ENCODE results near the gene OGDH.

DNA sequence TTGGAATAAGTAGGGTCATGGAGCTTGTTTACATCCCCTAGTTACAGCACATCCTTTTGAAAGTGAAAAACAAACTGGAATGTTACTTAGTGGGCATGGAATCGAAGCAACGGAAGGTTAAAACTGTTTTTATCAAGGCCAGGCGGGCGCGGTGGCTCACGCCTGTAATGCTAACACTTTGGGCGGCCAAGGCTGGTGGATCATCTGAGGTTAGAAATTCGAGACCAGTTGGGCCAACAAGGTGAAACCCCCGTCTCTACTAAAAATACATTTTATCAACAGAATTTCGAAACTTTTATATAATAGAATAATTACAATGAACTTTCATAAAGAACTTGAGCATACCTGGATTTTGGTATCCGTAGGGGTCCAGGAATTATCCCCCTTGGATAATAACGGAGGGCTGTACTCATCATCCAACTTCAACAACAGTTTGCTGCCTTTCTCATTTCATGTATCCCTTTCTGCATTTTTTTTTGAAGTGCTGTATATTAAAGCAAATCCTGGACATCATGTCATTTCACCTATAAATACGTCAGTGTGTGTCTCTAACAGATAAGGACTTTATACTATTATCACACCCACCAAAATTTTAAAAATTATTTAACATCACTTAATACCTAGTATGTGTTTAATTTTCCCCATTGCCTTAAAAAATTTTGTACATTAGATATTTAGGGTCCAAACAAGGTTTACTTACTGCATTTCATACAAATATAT, 23.1 kb upstream of the OGDH start:
- no peak for TF ChIP-seq EZH2phosphoT487 (IDR thresholded peaks at IDR 0.05; ENCODE audit: insufficient read depth, low read depth)
- no peak for TF ChIP-seq EZH2 (IDR thresholded peaks at IDR 0.05; ENCODE audit: insufficient read depth, poor library complexity, severe bottlenecking)
